KBM-7 (cell line): ENCODE measurements around the gene STMN3.
"Not testable (repeated sequence)": the region's sequence is repeated elsewhere in the genome, so short reads cannot be mapped to it uniquely, and the experiment has no call there.

ENCODE experiments used
- DNase-seq: peaks from one replicate; pipeline ENCODE4 v3.0.0-alpha.2; 2015
- in situ Hi-C: fragments of 300-500 bp; cut with MboI; formaldehyde crosslinking; loops from 2 replicates; pipeline ENCODE4 v1.14.3; 2020; ENCODE audit warnings: low sequenced_read_pairs, low pct_unique_long_range_greater_than_20kb, mixed read lengths

The STMN3 gene

GRCh38 chr20:63625771-63626423 lies 27.3 kb downstream of the STMN3 start:
- in situ Hi-C loops: no loop called here
- no peak for DNase-seq

DNA sequence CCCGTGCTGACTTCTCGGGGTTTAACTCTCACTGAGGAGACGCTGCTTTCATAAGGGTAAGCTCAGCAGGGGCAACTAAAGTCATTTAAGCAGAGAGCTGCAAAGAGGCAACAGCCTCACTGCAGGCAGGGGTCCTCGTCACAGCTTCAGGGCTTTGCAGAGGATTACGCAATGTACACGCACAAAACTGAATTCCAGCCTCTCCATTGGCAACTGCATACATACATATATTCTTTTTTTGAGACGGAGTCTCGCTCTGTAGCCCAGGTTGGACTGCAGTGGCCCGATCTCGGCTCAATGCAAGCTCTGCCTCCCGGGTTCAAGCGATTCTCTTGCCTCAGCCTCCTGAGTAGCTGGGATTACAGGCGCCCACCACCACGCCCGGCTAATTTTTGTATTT lies 28.7 kb downstream of the STMN3 start:
- DNase-seq: peak; percentile 43
- in situ Hi-C loops: no loop called here

DNA sequence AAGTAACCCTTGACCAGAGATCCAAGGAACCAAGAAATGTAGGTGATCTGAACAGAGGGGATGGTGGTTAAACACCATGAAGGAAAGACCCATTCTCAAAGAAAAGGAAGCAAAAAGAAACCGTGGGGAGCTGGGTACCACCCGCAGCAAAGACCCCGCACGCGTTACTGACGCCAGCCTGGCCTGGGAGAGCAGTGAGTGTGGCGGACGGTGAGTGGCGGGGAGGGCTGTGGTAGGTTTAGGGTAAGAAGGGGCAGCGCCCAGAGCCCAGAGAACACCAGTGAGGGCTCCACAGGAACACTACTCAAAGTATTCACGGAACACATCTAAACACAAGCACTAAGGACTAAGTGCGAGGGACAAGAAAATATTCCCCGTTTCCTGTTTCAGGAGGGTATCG lies 30.5 kb downstream of the STMN3 start:
- in situ Hi-C loops: no loop called here
- DNase-seq: no peak

GRCh38 chr20:63622096-63622495 lies 31.1 kb downstream of the STMN3 start:
- in situ Hi-C loops: no loop called here
- no peak for DNase-seq

DNA sequence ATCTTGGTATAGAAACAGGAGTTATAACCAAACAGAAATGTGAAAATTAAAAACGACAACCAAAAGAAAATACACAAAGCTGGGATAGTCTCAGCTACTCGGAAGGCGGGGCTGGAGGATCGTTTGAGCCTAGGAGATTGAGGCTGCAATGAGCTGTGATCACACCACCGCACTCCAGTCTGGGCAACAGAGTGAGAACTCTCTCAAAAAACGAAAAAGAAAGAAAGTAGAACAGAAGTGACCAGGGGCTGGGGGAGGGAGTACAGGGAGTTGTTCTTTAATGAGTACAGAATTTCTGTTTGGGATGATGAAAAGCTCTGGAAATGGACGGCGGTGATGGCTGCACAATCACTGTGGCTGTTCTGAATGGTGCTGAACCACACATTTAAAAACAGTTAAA lies 32.2 kb downstream of the STMN3 start:
- in situ Hi-C loops: no loop called here
- DNase-seq: no peak

DNA sequence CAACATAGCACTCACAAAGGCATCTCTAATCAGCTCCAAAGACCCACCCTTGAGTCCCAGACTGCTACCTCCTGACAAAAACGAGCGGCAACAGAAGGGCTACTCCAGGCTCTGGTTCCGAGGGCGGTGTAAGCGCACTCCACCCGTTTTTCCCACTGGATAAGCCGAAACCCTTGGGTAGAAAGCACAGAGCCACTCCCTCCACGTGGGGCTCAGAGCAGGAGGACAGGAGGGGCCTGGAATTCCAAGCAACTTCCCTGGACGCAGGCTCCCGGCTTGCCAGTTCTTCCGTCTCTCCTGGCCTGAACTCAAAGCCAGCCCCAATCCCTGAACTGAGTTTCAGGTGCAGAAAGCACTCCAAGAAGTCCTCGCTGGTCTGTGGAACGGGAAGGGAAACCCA lies 33.7 kb downstream of the STMN3 start:
- in situ Hi-C loops: no loop called here
- DNase-seq: no peak

DNA sequence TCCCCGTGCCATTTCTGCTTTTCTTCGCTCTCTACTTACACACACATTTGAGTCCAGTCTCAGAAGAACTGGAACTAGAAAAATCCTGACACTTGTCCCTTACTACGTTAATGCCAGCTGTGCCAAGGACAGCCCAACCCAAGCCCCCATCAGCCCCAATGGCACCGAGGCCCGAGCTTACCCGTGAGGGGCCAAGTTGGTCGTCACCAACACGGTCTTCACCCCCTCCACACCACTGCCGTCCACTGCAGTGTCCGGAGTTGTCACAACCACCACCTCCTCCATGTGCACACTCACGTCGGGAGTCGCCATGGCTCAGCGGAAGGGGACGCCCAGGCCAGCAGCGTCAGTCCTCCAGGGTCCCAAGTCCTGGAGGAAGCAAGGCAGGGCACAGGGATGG lies 34.1 kb downstream of the STMN3 start:
- in situ Hi-C loops: no loop called here

DNA sequence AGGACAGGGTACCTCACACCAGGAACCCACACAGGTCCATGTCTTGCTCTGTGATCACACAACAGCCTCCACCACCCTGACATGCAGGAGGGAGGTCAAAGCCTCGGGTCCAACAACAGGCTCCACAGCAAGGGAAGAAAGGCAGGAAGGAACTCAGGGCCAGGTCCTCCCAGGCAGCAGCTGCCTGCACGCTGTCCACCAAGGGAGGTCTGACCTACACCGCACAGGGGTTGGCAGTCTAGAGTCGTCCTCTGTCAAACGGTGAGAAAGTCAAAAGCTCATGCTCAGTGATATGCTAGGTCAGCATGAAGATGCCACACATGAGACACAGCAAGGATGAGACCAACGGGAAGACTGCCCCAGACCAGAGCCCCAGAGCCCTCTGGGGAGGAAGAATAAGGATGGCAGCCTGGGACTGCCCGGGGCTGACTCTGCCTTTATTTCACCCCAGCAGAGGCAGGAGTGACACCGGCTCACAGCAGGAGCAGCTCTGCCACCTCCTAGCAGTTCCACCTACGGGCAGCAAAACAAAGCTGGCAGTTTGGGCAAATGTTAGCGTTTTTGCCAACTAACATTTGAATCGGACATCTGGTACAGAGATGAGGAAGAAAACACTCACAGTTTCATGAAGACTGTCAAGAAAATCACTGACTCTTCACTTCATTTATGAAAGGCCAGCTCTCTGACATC lies 34.8 kb downstream of the STMN3 start:
- no peak for DNase-seq
- in situ Hi-C loops: no loop called here

More for the DNA sequence above, 34.1 kb downstream of the STMN3 start:
- DNase-seq: no peak

- no peak for DNase-seq
- in situ Hi-C loops: no loop called here
Measured at GRCh38 chr20:63617876-63618265, 35.4 kb downstream of the STMN3 start.

DNA sequence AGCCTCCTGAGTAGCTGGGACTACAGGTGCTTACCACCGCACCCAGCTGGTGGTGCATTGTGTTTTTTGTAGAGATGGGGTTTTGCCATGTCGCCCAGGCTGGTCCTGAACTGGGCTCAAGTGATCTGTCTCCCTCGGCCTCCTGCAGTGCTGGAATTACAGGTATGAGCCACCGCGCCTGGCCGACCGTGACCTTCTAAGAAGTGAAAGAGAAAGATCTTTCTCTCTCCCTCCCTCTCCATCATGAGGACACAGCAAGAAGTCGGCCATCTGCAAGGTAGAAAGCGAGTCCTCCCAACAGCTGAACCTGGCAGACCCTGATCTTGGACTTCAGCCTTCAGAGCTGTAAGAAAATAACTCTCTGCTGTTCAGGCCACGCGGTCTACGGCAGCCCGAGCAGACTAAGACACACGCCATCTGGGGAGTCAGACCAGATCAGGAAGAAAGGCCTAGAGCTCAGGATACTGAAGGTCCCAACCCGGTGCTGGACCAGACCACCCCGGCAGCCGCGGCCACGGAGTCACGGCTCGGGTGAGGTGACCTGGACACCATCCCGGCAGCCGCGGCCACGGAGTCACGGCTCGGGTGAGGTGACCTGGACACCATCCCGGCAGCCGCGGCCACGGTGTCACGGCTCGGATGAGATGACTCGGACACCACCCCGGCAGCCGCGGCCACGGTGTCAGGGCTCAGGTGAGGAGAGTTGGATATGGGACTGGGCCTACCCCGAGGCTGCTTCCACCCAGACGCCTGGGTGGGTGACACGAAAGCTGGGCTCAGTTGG lies 35.9 kb downstream of the STMN3 start:
- in situ Hi-C loops: no loop called here
- DNase-seq: no peak

- DNase-seq, in situ Hi-C loops: not testable (repeated sequence)
Measured at GRCh38 chr20:63613863-63614594, 39.2 kb downstream of the STMN3 start.

GRCh38 chr20:63612276-63612931 lies 40.8 kb downstream of the STMN3 start:
- in situ Hi-C loops: no loop called here
- DNase-seq: peak; percentile 16

DNA sequence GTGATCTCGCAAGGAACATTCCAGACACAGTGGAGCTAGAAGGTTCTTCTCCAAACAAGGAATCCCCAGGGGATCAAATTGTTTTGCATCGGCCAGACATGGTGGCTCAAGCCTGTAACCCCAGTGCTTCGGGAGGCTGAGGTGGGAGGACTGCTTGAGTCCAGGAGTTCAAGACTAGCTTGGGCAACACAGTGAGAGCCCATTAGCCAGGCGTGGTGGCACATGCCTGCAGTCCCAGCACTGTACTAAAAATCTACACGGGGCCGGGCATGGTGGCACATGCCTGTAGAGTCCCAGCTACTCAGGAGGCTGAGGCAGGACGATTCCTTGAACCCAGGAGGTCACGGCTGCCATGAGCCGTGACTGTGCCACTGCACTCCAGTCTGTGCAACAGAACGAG lies 41.6 kb downstream of the STMN3 start:
- no peak for DNase-seq
- in situ Hi-C loops: no loop called here

GRCh38 chr20:63610581-63611435 lies 42.4 kb downstream of the STMN3 start:
- in situ Hi-C loops: no loop called here
- no peak for DNase-seq

- no peak for DNase-seq
- in situ Hi-C loops: no loop called here
Measured at GRCh38 chr20:63606686-63607085, 46.5 kb downstream of the STMN3 start.

- in situ Hi-C loops: no loop called here
- DNase-seq: no peak
Measured at GRCh38 chr20:63602321-63602720, 50.9 kb downstream of the STMN3 start.

- in situ Hi-C loops, DNase-seq: not testable (repeated sequence)
Measured at GRCh38 chr20:63601679-63602078, 51.5 kb downstream of the STMN3 start.

GRCh38 chr20:63599396-63600050 lies 53.7 kb downstream of the STMN3 start:
- in situ Hi-C loops: no loop called here
- DNase-seq: no peak
